ENCODE results near the gene SCN4B. TPM values are rescaled to one million over a fixed set of nuclear protein-coding genes. Genes with fewer than 3 reads are reported as not detected.

Gene SCN4B
- total and polyA plus RNA-seq, 4 donors = 0.05 to 0.67 (median 0.42) TPM; not detected in 1

DNA sequence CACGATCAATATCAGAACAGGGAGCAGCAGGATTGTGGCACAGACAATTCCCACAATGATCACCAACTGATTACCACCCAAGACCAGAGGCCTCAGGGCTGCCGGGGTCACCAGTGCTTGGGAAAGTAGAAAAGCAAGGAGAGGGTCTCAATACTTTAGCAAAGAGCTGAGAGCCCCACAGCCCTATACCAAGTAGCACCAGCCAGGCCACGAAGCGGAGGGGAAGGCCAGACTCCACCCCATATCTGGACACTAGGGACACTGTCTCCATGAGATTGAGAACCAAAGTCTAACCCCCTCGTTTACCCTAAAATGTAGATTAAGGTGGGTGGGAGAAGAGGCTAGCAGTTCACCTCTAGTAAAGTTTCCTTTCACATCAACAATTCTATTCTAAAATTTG lies 47.9 kb upstream of the SCN4B start:
- no peak overlapping the region for H3K27ac ChIP-seq (ENCODE audit: low read depth in 1 of 2, low read length in 2 of 2)

DNA sequence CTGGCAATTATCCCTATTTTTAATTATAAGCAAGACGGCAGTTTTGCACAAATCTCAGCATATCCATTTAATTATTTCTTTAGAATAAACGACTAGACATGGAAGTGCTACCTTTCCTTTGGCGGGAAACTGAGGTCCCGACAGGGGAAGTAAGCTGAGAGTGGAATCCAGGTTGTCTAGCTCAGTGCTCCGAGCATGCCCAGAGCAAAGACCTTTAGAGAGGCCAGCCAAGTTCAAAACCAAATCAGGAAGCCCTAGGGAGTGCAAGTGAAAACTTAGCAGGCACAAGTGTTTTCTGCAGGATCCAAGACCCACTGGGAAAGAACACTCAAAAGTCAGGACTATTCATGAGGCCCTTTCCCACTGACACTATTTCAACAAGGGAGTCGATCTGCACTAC lies 46.5 kb upstream of the SCN4B start:
- H3K9me3 ChIP-seq (ENCODE audit: control insufficient read depth in 4 of 4, low read length in 3 of 4) = no peaks in the 10 kb centered on the region
- no peaks in the 10 kb centered on the region for H3K27me3 ChIP-seq (ENCODE audit: control insufficient read depth in 4 of 4, insufficient read depth in 4 of 4, low read length in 3 of 4)
- H3K36me3 ChIP-seq (ENCODE audit: control insufficient read depth in 4 of 4, insufficient read depth in 3 of 4, low read depth in 1 of 4, low read length in 3 of 4) = no peaks in the 10 kb centered on the region
- DNase-seq (ENCODE audit: low spot score) = no peak
- no peak overlapping the region for H3K9ac ChIP-seq (ENCODE audit: low read depth in 1 of 2, low read length in 2 of 2)
- H3K4me3 ChIP-seq (ENCODE audit: low read depth in 1 of 3, low read length in 3 of 3) = no peak overlapping the region
- WGBS = 58% methylated on average over 6 of the region's 6 CpGs
- peak; percentile 12 to 15 for TF ChIP-seq HNF4A (conservative IDR thresholded peaks at IDR 0.05)
- TF ChIP-seq SP1 (IDR thresholded peaks at IDR 0.05) = no peak
- TF ChIP-seq FOXA1 (IDR thresholded peaks at IDR 0.05) = no peak
- TF ChIP-seq, protein P1, sequence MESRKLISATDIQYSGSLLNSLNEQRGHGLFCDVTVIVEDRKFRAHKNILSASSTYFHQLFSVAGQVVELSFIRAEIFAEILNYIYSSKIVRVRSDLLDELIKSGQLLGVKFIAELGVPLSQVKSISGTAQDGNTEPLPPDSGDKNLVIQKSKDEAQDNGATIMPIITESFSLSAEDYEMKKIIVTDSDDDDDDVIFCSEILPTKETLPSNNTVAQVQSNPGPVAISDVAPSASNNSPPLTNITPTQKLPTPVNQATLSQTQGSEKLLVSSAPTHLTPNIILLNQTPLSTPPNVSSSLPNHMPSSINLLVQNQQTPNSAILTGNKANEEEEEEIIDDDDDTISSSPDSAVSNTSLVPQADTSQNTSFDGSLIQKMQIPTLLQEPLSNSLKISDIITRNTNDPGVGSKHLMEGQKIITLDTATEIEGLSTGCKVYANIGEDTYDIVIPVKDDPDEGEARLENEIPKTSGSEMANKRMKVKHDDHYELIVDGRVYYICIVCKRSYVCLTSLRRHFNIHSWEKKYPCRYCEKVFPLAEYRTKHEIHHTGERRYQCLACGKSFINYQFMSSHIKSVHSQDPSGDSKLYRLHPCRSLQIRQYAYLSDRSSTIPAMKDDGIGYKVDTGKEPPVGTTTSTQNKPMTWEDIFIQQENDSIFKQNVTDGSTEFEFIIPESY (IDR thresholded peaks at IDR 0.05) = no peak
- no peak for TF ChIP-seq TAF1 (conservative IDR thresholded peaks at IDR 0.05)
- TF ChIP-seq, protein P2, sequence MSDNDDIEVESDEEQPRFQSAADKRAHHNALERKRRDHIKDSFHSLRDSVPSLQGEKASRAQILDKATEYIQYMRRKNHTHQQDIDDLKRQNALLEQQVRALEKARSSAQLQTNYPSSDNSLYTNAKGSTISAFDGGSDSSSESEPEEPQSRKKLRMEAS (IDR thresholded peaks at IDR 0.05) = no peak
- TF ChIP-seq GABPA (IDR thresholded peaks at IDR 0.05 in 1 of 2, conservative IDR thresholded peaks at IDR 0.05 in 1 of 2) = no peak
- no peak for TF ChIP-seq YY1 (IDR thresholded peaks at IDR 0.05)
- no peak for TF ChIP-seq NR2F2 (IDR thresholded peaks at IDR 0.05)
- TF ChIP-seq FOXA2 (IDR thresholded peaks at IDR 0.05) = no peak
- TF ChIP-seq, protein P3, sequence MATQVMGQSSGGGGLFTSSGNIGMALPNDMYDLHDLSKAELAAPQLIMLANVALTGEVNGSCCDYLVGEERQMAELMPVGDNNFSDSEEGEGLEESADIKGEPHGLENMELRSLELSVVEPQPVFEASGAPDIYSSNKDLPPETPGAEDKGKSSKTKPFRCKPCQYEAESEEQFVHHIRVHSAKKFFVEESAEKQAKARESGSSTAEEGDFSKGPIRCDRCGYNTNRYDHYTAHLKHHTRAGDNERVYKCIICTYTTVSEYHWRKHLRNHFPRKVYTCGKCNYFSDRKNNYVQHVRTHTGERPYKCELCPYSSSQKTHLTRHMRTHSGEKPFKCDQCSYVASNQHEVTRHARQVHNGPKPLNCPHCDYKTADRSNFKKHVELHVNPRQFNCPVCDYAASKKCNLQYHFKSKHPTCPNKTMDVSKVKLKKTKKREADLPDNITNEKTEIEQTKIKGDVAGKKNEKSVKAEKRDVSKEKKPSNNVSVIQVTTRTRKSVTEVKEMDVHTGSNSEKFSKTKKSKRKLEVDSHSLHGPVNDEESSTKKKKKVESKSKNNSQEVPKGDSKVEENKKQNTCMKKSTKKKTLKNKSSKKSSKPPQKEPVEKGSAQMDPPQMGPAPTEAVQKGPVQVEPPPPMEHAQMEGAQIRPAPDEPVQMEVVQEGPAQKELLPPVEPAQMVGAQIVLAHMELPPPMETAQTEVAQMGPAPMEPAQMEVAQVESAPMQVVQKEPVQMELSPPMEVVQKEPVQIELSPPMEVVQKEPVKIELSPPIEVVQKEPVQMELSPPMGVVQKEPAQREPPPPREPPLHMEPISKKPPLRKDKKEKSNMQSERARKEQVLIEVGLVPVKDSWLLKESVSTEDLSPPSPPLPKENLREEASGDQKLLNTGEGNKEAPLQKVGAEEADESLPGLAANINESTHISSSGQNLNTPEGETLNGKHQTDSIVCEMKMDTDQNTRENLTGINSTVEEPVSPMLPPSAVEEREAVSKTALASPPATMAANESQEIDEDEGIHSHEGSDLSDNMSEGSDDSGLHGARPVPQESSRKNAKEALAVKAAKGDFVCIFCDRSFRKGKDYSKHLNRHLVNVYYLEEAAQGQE (IDR thresholded peaks at IDR 0.05) = no peak
- TF ChIP-seq EGR1 (IDR thresholded peaks at IDR 0.05; ENCODE audit: low read depth in 2 of 2) = no peak
- no peak for TF ChIP-seq HNF4G (IDR thresholded peaks at IDR 0.05)
- TF ChIP-seq, protein P4, sequence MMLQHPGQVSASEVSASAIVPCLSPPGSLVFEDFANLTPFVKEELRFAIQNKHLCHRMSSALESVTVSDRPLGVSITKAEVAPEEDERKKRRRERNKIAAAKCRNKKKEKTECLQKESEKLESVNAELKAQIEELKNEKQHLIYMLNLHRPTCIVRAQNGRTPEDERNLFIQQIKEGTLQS (IDR thresholded peaks at IDR 0.05) = no peak
- TF ChIP-seq, protein P5, sequence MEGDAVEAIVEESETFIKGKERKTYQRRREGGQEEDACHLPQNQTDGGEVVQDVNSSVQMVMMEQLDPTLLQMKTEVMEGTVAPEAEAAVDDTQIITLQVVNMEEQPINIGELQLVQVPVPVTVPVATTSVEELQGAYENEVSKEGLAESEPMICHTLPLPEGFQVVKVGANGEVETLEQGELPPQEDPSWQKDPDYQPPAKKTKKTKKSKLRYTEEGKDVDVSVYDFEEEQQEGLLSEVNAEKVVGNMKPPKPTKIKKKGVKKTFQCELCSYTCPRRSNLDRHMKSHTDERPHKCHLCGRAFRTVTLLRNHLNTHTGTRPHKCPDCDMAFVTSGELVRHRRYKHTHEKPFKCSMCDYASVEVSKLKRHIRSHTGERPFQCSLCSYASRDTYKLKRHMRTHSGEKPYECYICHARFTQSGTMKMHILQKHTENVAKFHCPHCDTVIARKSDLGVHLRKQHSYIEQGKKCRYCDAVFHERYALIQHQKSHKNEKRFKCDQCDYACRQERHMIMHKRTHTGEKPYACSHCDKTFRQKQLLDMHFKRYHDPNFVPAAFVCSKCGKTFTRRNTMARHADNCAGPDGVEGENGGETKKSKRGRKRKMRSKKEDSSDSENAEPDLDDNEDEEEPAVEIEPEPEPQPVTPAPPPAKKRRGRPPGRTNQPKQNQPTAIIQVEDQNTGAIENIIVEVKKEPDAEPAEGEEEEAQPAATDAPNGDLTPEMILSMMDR (IDR thresholded peaks at IDR 0.05; ENCODE audit: low read depth, low read length, missing input control) = no peak
- no peak for TF ChIP-seq JUND (IDR thresholded peaks at IDR 0.05)
- peak in 1 of 2 donors; percentile 28 for TF ChIP-seq RAD21 (IDR thresholded peaks at IDR 0.05)
- TF ChIP-seq RXRA (IDR thresholded peaks at IDR 0.05) = peak; percentile 29 to 59
- H3K4me1 ChIP-seq (ENCODE audit: control insufficient read depth in 4 of 4, insufficient read depth in 4 of 4, low read length in 3 of 4) = peaks cover 18 to 50% (median 45%) of the 10 kb centered on the region in 4 donors
- peak overlapping the region; percentile 4 to 44 for H3K27ac ChIP-seq (ENCODE audit: low read depth in 1 of 2, low read length in 2 of 2)

More for the DNA sequence above, 47.9 kb upstream of the SCN4B start:
- Histone ChIP-seq H3K4me3 (ENCODE audit: low read depth in 1 of 3, low read length in 3 of 3) (no peak overlapping the region), H3K27me3 (ENCODE audit: control insufficient read depth in 4 of 4, insufficient read depth in 4 of 4, low read length in 3 of 4) (no peaks in the 10 kb centered on the region), H3K9ac (ENCODE audit: low read depth in 1 of 2, low read length in 2 of 2) (no peak overlapping the region), H3K4me1 (ENCODE audit: control insufficient read depth in 4 of 4, insufficient read depth in 4 of 4, low read length in 3 of 4) (peaks cover 11 to 36% (median 33%) of the 10 kb centered on the region in 4 donors), H3K36me3 (ENCODE audit: control insufficient read depth in 4 of 4, insufficient read depth in 3 of 4, low read depth in 1 of 4, low read length in 3 of 4) (no peaks in the 10 kb centered on the region), H3K9me3 (ENCODE audit: control insufficient read depth in 4 of 4, low read length in 3 of 4) (no peaks in the 10 kb centered on the region)
- no peak for DNase-seq (ENCODE audit: low spot score)
- 93% methylated on average over 5 of the region's 5 CpGs for WGBS
- TF ChIP-seq TAF1 (conservative IDR thresholded peaks at IDR 0.05) = no peak
- no peak for TF ChIP-seq HNF4G (IDR thresholded peaks at IDR 0.05)
